NT2/D1 (cell line): ENCODE measurements around the gene ARHGEF10L.

Source experiments
- SUZ12 ChIP-seq: IDR thresholded peaks from 2 replicates; pipeline ENCODE4 v1.6.1; 2011; ENCODE audit not compliant: insufficient read length, insufficient read depth; ENCODE audit errors: extremely low read depth
- YY1 ChIP-seq: IDR thresholded peaks from 2 replicates; pipeline ENCODE4 v1.6.1; 2011; ENCODE audit not compliant: insufficient read length, insufficient read depth
- ZNF274 ChIP-seq: IDR thresholded peaks from 2 replicates; pipeline ENCODE4 v1.6.1; 2011; ENCODE audit warnings: mild to moderate bottlenecking, low read depth, low read length

GRCh38 chr1:17731460-17731859, 192.0 kb downstream of the ARHGEF10L start:
- TF ChIP-seq ZNF274 (no peak), YY1 (no peak), SUZ12 (no peak)
